H9 (cell line): ENCODE measurements around the gene CWC25. TPM values are rescaled to one million over a fixed set of nuclear protein-coding genes. Genes with fewer than 3 reads are reported as not detected.

Experiments
- DNase-seq: peaks from one replicate; pipeline ENCODE4 v3.0.0-alpha.2; 2017
- H2AFZ ChIP-seq: one replicate; pipeline ENCODE4 v1.6.1; 2013; ENCODE audit warnings: mild to moderate bottlenecking, low read length, control low read depth, moderate library complexity
- H2AK5ac ChIP-seq: 2 replicates; pipeline ENCODE4 v1.6.1; 2013; ENCODE audit warnings: low read length, control low read depth, mixed read lengths; ENCODE audit not compliant: insufficient read length
- H2BK120ac ChIP-seq: one replicate; pipeline ENCODE4 v1.6.1; 2013; ENCODE audit warnings: low read depth, mild to moderate bottlenecking, low read length, control low read depth, inconsistent platforms; ENCODE audit not compliant: poor library complexity, severe bottlenecking
- H2BK12ac ChIP-seq: 2 replicates; pipeline ENCODE4 v1.6.1; 2013; ENCODE audit warnings: low read length, control low read depth, mixed read lengths, low read depth; ENCODE audit not compliant: insufficient read length
- H2BK15ac ChIP-seq: 2 replicates; pipeline ENCODE4 v1.6.1; 2013; ENCODE audit warnings: low read depth, low read length, control low read depth
- H2BK20ac ChIP-seq: one replicate; pipeline ENCODE4 v1.6.1; 2013; ENCODE audit warnings: low read depth, mild to moderate bottlenecking, low read length, control low read depth, inconsistent platforms; ENCODE audit not compliant: poor library complexity, severe bottlenecking
- H2BK5ac ChIP-seq: 2 replicates; pipeline ENCODE4 v1.6.1; 2013; ENCODE audit warnings: low read length, control low read depth, mixed read lengths; ENCODE audit not compliant: insufficient read length
- H3K14ac ChIP-seq: 2 replicates; pipeline ENCODE4 v1.6.1; 2013; ENCODE audit warnings: low read length, control low read depth; ENCODE audit not compliant: insufficient read depth
- H3K18ac ChIP-seq: 2 replicates; pipeline ENCODE4 v1.6.1; 2013; ENCODE audit warnings: low read depth, mild to moderate bottlenecking, mixed read lengths, low read length, control low read depth; ENCODE audit not compliant: insufficient read length
- H3K23ac ChIP-seq: 2 replicates; pipeline ENCODE4 v1.6.1; 2013; ENCODE audit warnings: low read length, control low read depth, mixed read lengths, low read depth; ENCODE audit not compliant: insufficient read length
- H3K23me2 ChIP-seq: 2 replicates; pipeline ENCODE4 v1.6.1; 2013; ENCODE audit warnings: low read depth, mild to moderate bottlenecking, mixed read lengths, low read length, control low read depth; ENCODE audit not compliant: insufficient read length, poor library complexity, severe bottlenecking
- H3K27ac ChIP-seq: 2 replicates; pipeline ENCODE4 v1.5.1; 2013; ENCODE audit warnings: low read length, control low read depth, mixed read lengths, low read depth; ENCODE audit not compliant: insufficient read length
- H3K27me3 ChIP-seq: 2 replicates; pipeline ENCODE4 v1.6.1; 2013; ENCODE audit warnings: low read length, control low read depth, inconsistent platforms; ENCODE audit not compliant: insufficient read depth
- H3K4ac ChIP-seq: 2 replicates; pipeline ENCODE4 v1.6.1; 2013; ENCODE audit warnings: low read depth, mild to moderate bottlenecking, control low read depth, inconsistent platforms, low read length, moderate library complexity
- H3K4me1 ChIP-seq: 2 replicates; pipeline ENCODE4 v1.6.1; 2013; ENCODE audit warnings: low read length, control low read depth, inconsistent platforms; ENCODE audit not compliant: insufficient read depth
- H3K4me2 ChIP-seq: 2 replicates; pipeline ENCODE4 v1.6.1; 2013; ENCODE audit warnings: low read length, control low read depth, mixed read lengths; ENCODE audit not compliant: insufficient read length, insufficient read depth
- H3K56ac ChIP-seq: 2 replicates; pipeline ENCODE4 v1.6.1; 2013; ENCODE audit warnings: low read depth, mild to moderate bottlenecking, mixed read lengths, low read length, control low read depth; ENCODE audit not compliant: insufficient read length
- H3K79me1 ChIP-seq: 2 replicates; pipeline ENCODE4 v1.6.1; 2013; ENCODE audit warnings: low read depth, mild to moderate bottlenecking, moderate library complexity, low read length, control low read depth, inconsistent platforms; ENCODE audit not compliant: insufficient read depth, poor library complexity, severe bottlenecking
- H3K79me2 ChIP-seq: 2 replicates; pipeline ENCODE4 v1.6.1; 2013; ENCODE audit warnings: low read length, control low read depth, inconsistent platforms; ENCODE audit not compliant: insufficient read depth
- H3K9ac ChIP-seq: 2 replicates; pipeline ENCODE4 v1.6.1; 2013; ENCODE audit warnings: low read length, control low read depth, mixed read lengths; ENCODE audit not compliant: insufficient read length; ENCODE audit errors: extremely low read depth
- H3K9me3 ChIP-seq: one replicate; pipeline ENCODE4 v1.6.1; 2013; ENCODE audit warnings: low read depth, low read length, inconsistent platforms; ENCODE audit not compliant: control insufficient read depth
- H3T11ph ChIP-seq: one replicate; pipeline ENCODE4 v1.6.1; 2013; ENCODE audit warnings: mild to moderate bottlenecking, low read length, control low read depth, inconsistent platforms
- H4K20me1 ChIP-seq: one replicate; pipeline ENCODE4 v1.6.1; 2013; ENCODE audit not compliant: control insufficient read depth, insufficient read length, insufficient read depth
- H4K5ac ChIP-seq: 2 replicates; pipeline ENCODE4 v1.6.1; 2013; ENCODE audit warnings: low read depth, mild to moderate bottlenecking, mixed read lengths, low read length, control low read depth; ENCODE audit not compliant: insufficient read length
- H4K8ac ChIP-seq: replicated peaks from 2 replicates; pipeline ENCODE4 v1.6.1; 2013; ENCODE audit warnings: low read length, control low read depth, mixed read lengths, low read depth; ENCODE audit not compliant: insufficient read length
- H4K91ac ChIP-seq: 2 replicates; pipeline ENCODE4 v1.6.1; 2013; ENCODE audit warnings: low read depth, mild to moderate bottlenecking, moderate library complexity, mixed read lengths, low read length, control low read depth; ENCODE audit not compliant: insufficient read length
- H3K27ac Mint-ChIP-seq, 3 experiments: 2 replicates in 2 of 3; 3 replicates in 1 of 3; pipeline ENCODE4 v1.8.0; 2020 to 2021; ENCODE audit warnings: mixed read lengths in 3 of 3, mild to moderate bottlenecking in 1 of 3, moderate library complexity in 1 of 3
- H3K27me3 Mint-ChIP-seq: 2 replicates; pipeline ENCODE4 v1.8.0; 2021; ENCODE audit warnings: low read depth, mild to moderate bottlenecking, moderate library complexity, mixed read lengths
- H3K36me3 Mint-ChIP-seq, 3 experiments: 2 replicates in 2 of 3; 3 replicates in 1 of 3; pipeline ENCODE4 v1.8.0; 2020 to 2021; ENCODE audit warnings: low read depth in 3 of 3, mixed read lengths in 3 of 3; ENCODE audit not compliant: insufficient read depth in 1 of 3
- H3K4me1 Mint-ChIP-seq, 2 experiments: 2 replicates each; pipeline ENCODE4 v1.8.0; 2020; ENCODE audit warnings: mixed read lengths in 2 of 2
- H3K4me3 Mint-ChIP-seq, 2 experiments: 2 replicates in 1 of 2; 3 replicates in 1 of 2; pipeline ENCODE4 v1.8.0; 2020 to 2021; ENCODE audit warnings: mild to moderate bottlenecking in 2 of 2, mixed read lengths in 2 of 2, moderate library complexity in 1 of 2
- H3K9me3 Mint-ChIP-seq, 2 experiments: 2 replicates in 1 of 2; 3 replicates in 1 of 2; pipeline ENCODE4 v1.8.0; 2020; ENCODE audit warnings: mild to moderate bottlenecking in 2 of 2, mixed read lengths in 2 of 2, moderate library complexity in 1 of 2
- CTCF ChIP-seq: fragments of 200-600 bp; sonication (generic); conservative IDR thresholded peaks from 3 replicates; pipeline ENCODE4 v1.8.0; 2021; ENCODE audit warnings: antibody characterized with exemption, mild to moderate bottlenecking
- WGBS: extraction: QIAGEN DNeasy Blood & Tissue Kit; methylation state at CpG from one replicate; pipeline ENCODE4 v1.1.7; 2013; ENCODE audit warnings: missing lambda C conversion rate, low lambda C conversion rate, mixed read lengths; ENCODE audit not compliant: insufficient read length; ENCODE audit errors: extremely low coverage; 5-methylcytosine and 5-hydroxymethylcytosine counted together
- total RNA-seq: library from RNA; stranded (reverse); gene quantifications from 2 replicates; pipeline ENCODE4 v1.2.1, GENCODE V29; 2021

Gene CWC25
- total RNA-seq, 1 experiment from 2014 or later: 15.9 TPM

DNA sequence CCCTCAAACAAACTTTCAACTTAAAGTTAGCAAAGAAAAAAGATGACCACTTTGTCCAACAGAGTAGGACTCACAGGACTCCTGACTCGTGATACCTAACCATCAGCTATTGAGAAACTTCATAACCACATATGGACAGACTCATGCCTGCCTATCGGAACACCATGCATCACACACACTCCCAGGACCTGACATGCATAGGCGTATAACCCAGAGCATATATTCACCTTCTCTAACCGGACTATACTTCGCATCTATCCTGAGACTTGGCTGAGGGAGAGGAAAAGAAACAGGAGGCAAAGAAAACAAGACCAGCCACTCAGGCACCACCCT lies 28.0 kb downstream of the CWC25 start:
- peaks cover 26% of the 10 kb centered on the region; the same call in 1 of the 2 replicates for H3K79me2 ChIP-seq
- no peak overlapping the region for H2BK12ac ChIP-seq
- no peak overlapping the region for H2BK20ac ChIP-seq
- H4K20me1 ChIP-seq: no peaks in the 10 kb centered on the region
- no peak overlapping the region for H2BK15ac ChIP-seq
- no peak overlapping the region for H3K14ac ChIP-seq
- H3K9me3 Mint-ChIP-seq: peaks cover 0 to 3% of the 10 kb centered on the region in 2 experiments; a peak in 1 of 5 replicates
- H3K4me2 ChIP-seq: peak overlapping the region; percentile 90
- peaks cover 25 to 28% of the 10 kb centered on the region in 2 experiments for H3K4me1 Mint-ChIP-seq
- no peak overlapping the region for H3K18ac ChIP-seq
- H3K4me3 Mint-ChIP-seq: peak overlapping the region; percentile 52 to 98; a peak in 4 of 5 replicates
- H2BK5ac ChIP-seq: no peak overlapping the region
- peaks cover 5% of the 10 kb centered on the region for H3K23me2 ChIP-seq
- H3K27ac Mint-ChIP-seq: peak overlapping the region in 1 of 3 experiments; percentile 14; a peak in 1 of 7 replicates
- no peaks in the 10 kb centered on the region; the same call in 1 of the 2 replicates for H3K27me3 Mint-ChIP-seq
- H3K27ac ChIP-seq: no peak overlapping the region
- H2BK120ac ChIP-seq: no peak overlapping the region
- H4K8ac ChIP-seq: no peak overlapping the region
- H3K23ac ChIP-seq: no peak overlapping the region
- H2AK5ac ChIP-seq: no peak overlapping the region
- no peak overlapping the region for H4K91ac ChIP-seq
- no peaks in the 10 kb centered on the region for H3K9me3 ChIP-seq
- no peak for DNase-seq
- H3K27me3 ChIP-seq: no peaks in the 10 kb centered on the region
- H2AFZ ChIP-seq: no peak overlapping the region
- H3T11ph ChIP-seq: no peak overlapping the region
- H3K56ac ChIP-seq: no peak overlapping the region
- TF ChIP-seq CTCF: no peak
- whole genome bisulfite sequencing: no CpG with 5 or more reads among the region's 5 CpGs
- H3K4ac ChIP-seq: no peak overlapping the region
- H3K9ac ChIP-seq: no peak overlapping the region
- peaks cover 19 to 50% (median 35%) of the 10 kb centered on the region in 3 experiments for H3K36me3 Mint-ChIP-seq
- peaks cover 3% of the 10 kb centered on the region for H3K79me1 ChIP-seq
- no peak overlapping the region for H4K5ac ChIP-seq
- no peaks in the 10 kb centered on the region; the same call in 1 of the 2 replicates for H3K4me1 ChIP-seq
